HepG2 (cell line): ENCODE measurements around the gene NAV2. TPM values are rescaled to one million over a fixed set of nuclear protein-coding genes. Genes with fewer than 3 reads are reported as not detected.

Source experiments
- ATAC-seq: fragments of 200-7000 bp; cut with Tn5 transposase; 3 replicates; pipeline ENCODE4 v1.9.1; 2020; ENCODE audit warnings: mild to moderate bottlenecking, moderate library complexity
- BruUV-seq: library from RNA; stranded (reverse); fragments of 400-500 nt; replicated peaks from 2 replicates; lab custom pipeline; 2021; lab: Mats Ljungman, UMichigan
- CTCF ChIA-PET: fragments of 300-600 bp; formaldehyde crosslinking; extraction: SDS; loops from one replicate; lab custom pipeline; 2021; ENCODE audit warnings: low total read pairs, inconsistent platforms, low intra/inter-chr PET ratio; lab: Yijun Ruan, JAX
- POLR2A ChIA-PET: fragments of 350-600 bp; sonication (Branson Sonifier 250); formaldehyde crosslinking; loops from one replicate; lab custom pipeline; 2020; ENCODE audit warnings: antibody characterized with exemption, inconsistent platforms; lab: Yijun Ruan, JAX
- DNase-seq: peaks from one replicate; pipeline ENCODE4 v3.0.0-alpha.2; 2015; ENCODE audit warnings: low spot score
- FAIRE-seq: peaks from 3 replicates; lab custom pipeline; 2011; peaks lifted over from hg19 to GRCh38; lab: Jason Lieb, UNC
- H2AFZ ChIP-seq: one replicate; pipeline ENCODE4 v1.6.1; 2011; ENCODE audit warnings: low read length, inconsistent platforms
- H3K27ac ChIP-seq: fragments of 300-600 bp; 3 replicates; pipeline ENCODE4 v1.8.0; 2011; ENCODE audit warnings: mixed run types, mild to moderate bottlenecking, mixed read lengths, low read length, inconsistent platforms; ENCODE audit not compliant: insufficient read depth; ENCODE audit errors: extremely low read length
- H3K27me3 ChIP-seq, 2 experiments: fragments of 200-600 bp in 1 of 2; 2 replicates in 1 of 2; 3 replicates in 1 of 2; pipeline versions ENCODE4 v1.6.0 to v1.8.0; 2011; ENCODE audit warnings: low read length in 2 of 2, mild to moderate bottlenecking in 2 of 2, moderate library complexity in 2 of 2, inconsistent platforms in 1 of 2; ENCODE audit not compliant: insufficient read depth in 2 of 2, control insufficient read depth in 1 of 2
- H3K36me3 ChIP-seq, 2 experiments: fragments of 200-600 bp in 1 of 2; replicated peaks in 1 of 2; 2 replicates in 1 of 2; 3 replicates in 1 of 2; pipeline versions ENCODE4 v1.5.1 to v1.8.0; 2011; ENCODE audit warnings: low read length in 2 of 2, inconsistent platforms in 1 of 2; ENCODE audit not compliant: insufficient read depth in 2 of 2, control insufficient read depth in 1 of 2
- H3K4me1 ChIP-seq: 2 replicates; pipeline ENCODE4 v1.5.1; 2012; ENCODE audit warnings: low read length, inconsistent platforms; ENCODE audit not compliant: insufficient read depth
- H3K4me2 ChIP-seq: 2 replicates; pipeline ENCODE4 v1.6.0; 2011; ENCODE audit warnings: low read depth, low read length, inconsistent platforms
- H3K4me3 ChIP-seq, 3 experiments: fragments of 200-600 bp in 1 of 3; sonication (generic), shearing (Covaris generic) in 1 of 3; replicated peaks in 1 of 3; 2 replicates each; pipeline ENCODE4 v1.5.1; 2011 to 2016; ENCODE audit warnings: low read length in 3 of 3, inconsistent platforms in 2 of 3, low read depth in 2 of 3, mild to moderate bottlenecking in 2 of 3, control low read depth in 1 of 3, mixed read lengths in 1 of 3; ENCODE audit not compliant: insufficient read depth in 1 of 3
- H3K79me2 ChIP-seq: one replicate; pipeline ENCODE4 v1.6.1; 2011; ENCODE audit warnings: low read length, inconsistent platforms; ENCODE audit not compliant: insufficient read depth
- H3K9ac ChIP-seq: 2 replicates; pipeline ENCODE4 v1.6.0; 2011; ENCODE audit warnings: mild to moderate bottlenecking, low read depth, low read length, inconsistent platforms; ENCODE audit not compliant: insufficient read depth
- H3K9me3 ChIP-seq: 2 replicates; pipeline ENCODE4 v1.5.1; 2012; ENCODE audit warnings: mild to moderate bottlenecking, low read length
- H4K20me1 ChIP-seq: 2 replicates; pipeline ENCODE4 v1.6.0; 2011; ENCODE audit warnings: inconsistent platforms, mild to moderate bottlenecking, low read length, moderate library complexity; ENCODE audit not compliant: insufficient read depth
- ATF3 ChIP-seq: sonication (generic); formaldehyde crosslinking; IDR thresholded peaks from 2 replicates; pipeline ENCODE4 v1.4.0; 2020; ENCODE audit warnings: missing genetic modification reagents
- CBX2 ChIP-seq, 2 experiments: fragments of 200-600 bp in 1 of 2; sonication (generic); formaldehyde crosslinking in 1 of 2; IDR thresholded peaks; 2 replicates each; pipeline versions ENCODE4 v1.7.0 to v1.8.1; 2018 to 2022; ENCODE audit warnings: low read depth in 2 of 2, low read length in 1 of 2, mild to moderate bottlenecking in 1 of 2, missing genetic modification reagents in 1 of 2
- GABPB1 ChIP-seq: IDR thresholded peaks from 2 replicates; pipeline ENCODE4 v1.6.1; 2016; ENCODE audit warnings: mild to moderate bottlenecking, missing genetic modification reagents, moderate library complexity, missing compliant biosample characterization
- HMGXB3 ChIP-seq: sonication (generic); formaldehyde crosslinking; IDR thresholded peaks from 2 replicates; pipeline ENCODE4 v1.4.0; 2020; ENCODE audit warnings: missing genetic modification reagents, borderline replicate concordance
- HNF4A ChIP-seq: sonication (generic); formaldehyde crosslinking; IDR thresholded peaks from 2 replicates; pipeline ENCODE4 v1.4.0; 2020; ENCODE audit warnings: missing genetic modification reagents
- KLF13 ChIP-seq: sonication (generic); formaldehyde crosslinking; IDR thresholded peaks from 2 replicates; pipeline ENCODE4 v1.4.0; 2020; ENCODE audit warnings: mild to moderate bottlenecking, missing genetic modification reagents
- MIER3 ChIP-seq: IDR thresholded peaks from 2 replicates; pipeline ENCODE4 v1.6.1; 2016; ENCODE audit warnings: missing compliant biosample characterization, borderline replicate concordance
- NFIC ChIP-seq: IDR thresholded peaks from 2 replicates; pipeline ENCODE4 v1.6.1; 2012; ENCODE audit warnings: mild to moderate bottlenecking, low read length, inconsistent platforms
- NKX3-1 ChIP-seq: sonication (generic); formaldehyde crosslinking; IDR thresholded peaks from 2 replicates; pipeline ENCODE4 v1.5.0; 2020; ENCODE audit warnings: missing genetic modification reagents
- PHF8 ChIP-seq: sonication (generic); formaldehyde crosslinking; IDR thresholded peaks from 2 replicates; pipeline ENCODE4 v1.5.0; 2020; ENCODE audit warnings: missing genetic modification reagents
- TBP ChIP-seq: sonication (generic); formaldehyde crosslinking; IDR thresholded peaks from 2 replicates; pipeline ENCODE4 v1.5.0; 2020; ENCODE audit warnings: missing genetic modification reagents
- ZBTB25 ChIP-seq: IDR thresholded peaks from 2 replicates; pipeline ENCODE4 v1.6.1; 2018; ENCODE audit warnings: missing genetic modification reagents
- ZNF30 ChIP-seq: sonication (generic); formaldehyde crosslinking; IDR thresholded peaks from 2 replicates; pipeline ENCODE4 v1.5.0; 2020; ENCODE audit warnings: mild to moderate bottlenecking, missing genetic modification reagents
- ZNF652 ChIP-seq: IDR thresholded peaks from 2 replicates; pipeline ENCODE4 v1.6.1; 2016; ENCODE audit warnings: low read depth, borderline replicate concordance
- ZNF687 ChIP-seq: sonication (generic); formaldehyde crosslinking; IDR thresholded peaks from 2 replicates; pipeline ENCODE4 v1.5.1; 2020; ENCODE audit warnings: mild to moderate bottlenecking, missing genetic modification reagents, moderate library complexity
- ZNF792 ChIP-seq: IDR thresholded peaks from 2 replicates; pipeline ENCODE4 v1.6.1; 2016
- WGBS: methylation state at CpG from one replicate; pipeline ENCODE4 v1.1.6; 2017; ENCODE audit warnings: low lambda C conversion rate; 5-methylcytosine and 5-hydroxymethylcytosine counted together
- in situ Hi-C: cut with HindIII; loops from 2 replicates; pipeline ENCODE4 v1.10.0; 2017; ENCODE audit warnings: low pct_unique_long_range_greater_than_20kb; ENCODE audit not compliant: extremely low pct_ligation_motif_present
- intact Hi-C: fragments of 100-400 bp; cut with micrococcal nuclease; formaldehyde crosslinking; loops from one replicate; pipeline ENCODE4 v1.10.0; 2022; ENCODE audit not compliant: unreplicated experiment
- polyA plus RNA-seq, 8 experiments: library from polyadenylated mRNA; depleted of rRNA in 3 of 8; stranded (reverse) in 7 of 8; unstranded in 1 of 8; fragments of >200 nt; fragmentation: Illumina TruSeq in 4 of 8; extraction: Trizol in 4 of 8; gene quantifications; 2 replicates each; pipeline versions ENCODE4 v1.2.1 to v1.2.3, GENCODE V29; 2011 to 2016; ENCODE audit warnings: low read depth in 4 of 8, missing spikeins in 1 of 8, mixed read lengths in 1 of 8; ENCODE audit not compliant: insufficient read depth in 1 of 8
- total RNA-seq, 5 experiments: library from RNA; depleted of rRNA; stranded (reverse); fragments of >200 nt; fragmentation: Illumina TruSeq; extraction: Trizol; gene quantifications; 2 replicates each; pipeline ENCODE4 v1.2.3, GENCODE V29; 2016; ENCODE audit warnings: low read depth in 1 of 5

NAV2 gene
- total and polyA plus RNA-seq, 2 of the 13 experiments (the other 11 are each of a cell fraction or from before 2014, with no cell fraction given), result 9.3 to 34.6 TPM

- ChIA-PET CTCF (no interaction called here), POLR2A (no interaction called here)
- no peak for DNase-seq
- Histone ChIP-seq H4K20me1 (no peaks in the 10 kb centered on the region), H3K4me3 (no peak overlapping the region), H3K9me3 (no peaks in the 10 kb centered on the region), H3K36me3 (no peaks in the 10 kb centered on the region), H3K79me2 (no peaks in the 10 kb centered on the region), H3K4me1 (no peaks in the 10 kb centered on the region), H3K27me3 (peaks cover 3 to 23% of the 10 kb centered on the region in 2 experiments; a peak in 3 of 5 replicates), H3K9ac (no peak overlapping the region), H2AFZ (no peak overlapping the region), H3K27ac (no peak overlapping the region), H3K4me2 (no peak overlapping the region)
- BruUV-seq, result no TSS peak
- intact Hi-C loops (no loop called here), in situ Hi-C loops (no loop called here)
- ATAC-seq, result no peak
- FAIRE-seq, result no peak
- 8% methylated on average over 12 of the region's 12 CpGs for WGBS
- TF ChIP-seq KLF13, result no peak
- no peak for TF ChIP-seq TBP (CRISPR knock-in tag)
- no peak for TF ChIP-seq ZNF30 (CRISPR knock-in tag)
- TF ChIP-seq HMGXB3 (CRISPR knock-in tag), result no peak
- TF ChIP-seq ZNF687, result no peak
- TF ChIP-seq MIER3 (CRISPR knock-in tag), result no peak
- no peak for TF ChIP-seq ZNF792
- TF ChIP-seq NFIC, result no peak
- TF ChIP-seq NKX3-1, result no peak
- TF ChIP-seq PHF8, result no peak
- no peak for TF ChIP-seq GABPB1 (CRISPR knock-in tag)
- TF ChIP-seq CBX2 (IDR thresholded peaks at IDR 0.05; ENCODE audit: low read depth, low read length), result no peak
- no peak for TF ChIP-seq CBX2 (CRISPR knock-in tag; IDR thresholded peaks at IDR 0.05; ENCODE audit: low read depth)
- no peak for TF ChIP-seq ZBTB25 (CRISPR knock-in tag)
- TF ChIP-seq HNF4A (CRISPR knock-in tag), result no peak
- no peak for TF ChIP-seq ZNF652 (CRISPR knock-in tag)
- no peak for TF ChIP-seq ATF3 (CRISPR knock-in tag)
Measured at GRCh38 chr11:19832086-19832750, 119.6 kb downstream of the NAV2 start.
